ENCODE data around the gene AFAP1L2.

DNA sequence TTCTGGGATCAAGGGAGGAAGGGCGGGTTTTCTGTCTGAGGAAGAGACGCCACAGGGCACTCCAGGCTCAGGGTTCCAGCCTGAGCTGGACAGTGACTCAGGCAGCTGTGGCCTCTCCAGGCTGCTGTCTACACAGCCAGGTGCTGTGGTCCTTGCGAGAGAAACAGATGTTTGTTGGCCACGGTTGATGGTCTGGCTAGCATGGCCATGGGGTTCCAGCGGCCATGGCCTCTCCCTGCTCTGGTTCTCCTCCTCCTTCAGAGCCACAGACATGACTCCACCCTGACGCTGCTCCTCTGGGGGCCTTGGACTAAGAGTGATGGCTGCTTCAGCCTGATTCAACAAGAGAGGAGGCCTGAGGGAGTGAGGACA, 75.9 kb downstream of the AFAP1L2 start:
- TF ChIP-seq, protein P1, sequence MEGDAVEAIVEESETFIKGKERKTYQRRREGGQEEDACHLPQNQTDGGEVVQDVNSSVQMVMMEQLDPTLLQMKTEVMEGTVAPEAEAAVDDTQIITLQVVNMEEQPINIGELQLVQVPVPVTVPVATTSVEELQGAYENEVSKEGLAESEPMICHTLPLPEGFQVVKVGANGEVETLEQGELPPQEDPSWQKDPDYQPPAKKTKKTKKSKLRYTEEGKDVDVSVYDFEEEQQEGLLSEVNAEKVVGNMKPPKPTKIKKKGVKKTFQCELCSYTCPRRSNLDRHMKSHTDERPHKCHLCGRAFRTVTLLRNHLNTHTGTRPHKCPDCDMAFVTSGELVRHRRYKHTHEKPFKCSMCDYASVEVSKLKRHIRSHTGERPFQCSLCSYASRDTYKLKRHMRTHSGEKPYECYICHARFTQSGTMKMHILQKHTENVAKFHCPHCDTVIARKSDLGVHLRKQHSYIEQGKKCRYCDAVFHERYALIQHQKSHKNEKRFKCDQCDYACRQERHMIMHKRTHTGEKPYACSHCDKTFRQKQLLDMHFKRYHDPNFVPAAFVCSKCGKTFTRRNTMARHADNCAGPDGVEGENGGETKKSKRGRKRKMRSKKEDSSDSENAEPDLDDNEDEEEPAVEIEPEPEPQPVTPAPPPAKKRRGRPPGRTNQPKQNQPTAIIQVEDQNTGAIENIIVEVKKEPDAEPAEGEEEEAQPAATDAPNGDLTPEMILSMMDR (IDR thresholded peaks at IDR 0.05) = no peak
- TF ChIP-seq POLR2A (IDR thresholded peaks at IDR 0.05) = no peak
- no peak for TF ChIP-seq POLR2AphosphoS5 (IDR thresholded peaks at IDR 0.05)
- TF ChIP-seq EP300 (IDR thresholded peaks at IDR 0.05) = no peak
